Testis (tissue), 2 donors: ENCODE measurements around the gene BRD2.

Experiments
- CTCF ChIP-seq, 3 experiments: fragments of 450-650 bp in 2 of 3; fragments of 200-600 bp in 1 of 3; sonication (generic) in 1 of 3; IDR thresholded peaks; one replicate each; pipeline ENCODE4 v1.5.1; 2016 to 2019; ENCODE audit warnings: antibody characterized with exemption in 3 of 3, mild to moderate bottlenecking in 2 of 3, moderate library complexity in 1 of 3
- POLR2A ChIP-seq: fragments of 450-650 bp; IDR thresholded peaks from one replicate; pipeline ENCODE4 v1.6.1; 2017; ENCODE audit warnings: antibody characterized with exemption, mild to moderate bottlenecking, moderate library complexity

DNA sequence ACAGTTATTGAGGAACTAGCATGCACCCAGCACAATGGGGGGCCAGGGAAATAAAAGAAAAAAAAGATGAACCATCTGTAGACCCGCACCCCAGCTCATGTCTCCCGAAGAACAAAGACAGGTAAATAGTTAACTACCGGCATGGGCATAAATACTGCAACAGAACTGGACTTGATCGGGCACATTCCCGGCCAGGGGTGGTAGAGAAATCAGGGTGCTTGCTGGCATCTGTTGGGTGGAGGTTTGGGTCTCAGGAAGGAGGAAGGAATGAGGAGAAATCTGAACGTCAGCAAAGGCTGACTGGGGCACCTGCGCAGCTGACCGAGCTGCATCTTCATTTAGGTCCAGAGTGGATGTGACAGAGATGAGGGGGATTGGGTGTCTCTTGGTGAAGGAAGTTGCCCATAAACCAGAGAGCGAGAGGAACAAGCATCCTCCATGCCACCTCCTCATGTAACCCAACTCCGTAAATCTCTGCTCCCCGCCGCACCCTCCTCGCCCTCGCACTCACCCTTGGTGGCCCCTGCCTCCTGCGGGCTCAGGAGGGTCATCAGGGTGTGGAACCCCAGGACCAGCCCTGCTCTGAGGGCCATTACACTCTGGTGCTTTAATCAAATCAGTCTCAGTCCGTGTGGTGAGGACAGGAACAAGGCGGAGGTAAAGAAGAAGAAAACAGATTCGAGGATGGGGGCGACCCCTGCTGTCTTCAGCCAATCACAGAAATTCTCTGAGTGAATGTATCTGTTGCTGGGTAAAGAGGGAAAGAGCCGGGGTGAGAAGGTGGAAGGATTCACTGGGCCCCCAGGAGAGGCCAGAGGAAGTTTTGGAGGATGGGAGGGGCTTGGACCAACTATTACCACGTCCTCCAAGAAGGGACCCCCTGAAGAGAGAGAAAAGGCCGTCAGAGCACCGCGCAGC lies 40.8 kb downstream of the BRD2 start, which contains the start of gene HLA-DOA:
- TF ChIP-seq CTCF (IDR thresholded peaks at IDR 0.05): no peak
- no peak for TF ChIP-seq POLR2A
